Kidney (tissue), 14 donors: Measurements from ENCODE around the gene POT1. TPM values are rescaled to one million over a fixed set of nuclear protein-coding genes. Genes with fewer than 3 reads are reported as not detected.

Experiments
- DNase-seq, 5 donors: peaks; one replicate each; pipeline ENCODE4 v3.0.0-alpha.2; 2013 to 2020
- FAIRE-seq: peaks from 2 replicates; lab custom pipeline; 2012; peaks lifted over from hg19 to GRCh38; lab: Jason Lieb, UNC
- H3K27ac ChIP-seq, 2 donors: one replicate each; pipeline ENCODE4 v1.7.0; 2013; ENCODE audit warnings: low read depth in 2 of 2, low read length in 2 of 2, inconsistent platforms in 1 of 2
- H3K27me3 ChIP-seq: one replicate; pipeline ENCODE4 v1.7.1; 2013; ENCODE audit warnings: low read length, inconsistent platforms; ENCODE audit not compliant: control insufficient read depth, insufficient read depth
- H3K36me3 ChIP-seq, 3 donors: one replicate each; pipeline versions ENCODE4 v1.7.0 to v1.7.1; 2013; ENCODE audit warnings: low read length in 3 of 3, control low read depth in 1 of 3, inconsistent platforms in 1 of 3; ENCODE audit not compliant: insufficient read depth in 3 of 3, control insufficient read depth in 2 of 3
- H3K4me1 ChIP-seq, 3 donors: one replicate each; pipeline versions ENCODE4 v1.7.0 to v1.7.1; 2013; ENCODE audit warnings: low read length in 3 of 3, inconsistent platforms in 1 of 3, low read depth in 1 of 3; ENCODE audit not compliant: control insufficient read depth in 2 of 3, insufficient read depth in 2 of 3
- H3K4me3 ChIP-seq, 3 donors: one replicate each; pipeline versions ENCODE4 v1.7.0 to v1.8.1; 2013; ENCODE audit warnings: low read length in 3 of 3, control low read depth in 1 of 3, inconsistent platforms in 1 of 3
- H3K9ac ChIP-seq, 3 donors: one replicate each; pipeline versions ENCODE4 v1.7.0 to v1.7.1; 2013; ENCODE audit warnings: low read length in 3 of 3, control low read depth in 1 of 3, inconsistent platforms in 1 of 3
- H3K9me3 ChIP-seq, 3 donors: one replicate each; pipeline versions ENCODE4 v1.7.0 to v1.7.1; 2013; ENCODE audit warnings: low read length in 3 of 3, control low read depth in 1 of 3, inconsistent platforms in 1 of 3; ENCODE audit not compliant: control insufficient read depth in 2 of 3, insufficient read depth in 1 of 3
- CTCF ChIP-seq: IDR thresholded peaks from 3 replicates; pipeline ENCODE4 v1.5.1; 2012; ENCODE audit warnings: mild to moderate bottlenecking, moderate library complexity, borderline replicate concordance; ENCODE audit not compliant: insufficient read depth; ENCODE audit errors: extremely low read depth
- intact Hi-C: fragments of 100-400 bp; cut with DNase I; formaldehyde crosslinking; loops from one replicate; pipeline ENCODE4 v1.11.1; 2022
- polyA plus RNA-seq: library from polyadenylated mRNA; stranded (reverse); fragments of 350-450 nt; fragmentation: Illumina TruSeq; extraction: RNeasy Lipid Tissue Mini Kit (QIAGEN cat#74804); gene quantifications from one replicate; pipeline ENCODE4 v1.2.3, GENCODE V29; 2014; ENCODE audit warnings: low read depth, low replicate concordance; ENCODE audit not compliant: insufficient read depth
- total RNA-seq: library from RNA; stranded (reverse); fragmentation: NEBNext Ultra II Directional; extraction: Animal tissue kit (Norgen Biotek cat#: 25700); gene quantifications from one replicate; pipeline ENCODE4 v1.2.1, GENCODE V29; 2021
- donor health status: control.
- donor health status: control.
- donor health status: control.
- donor health status: control.
- donor health status: control.
- donor health status: DM: yes; HTN: yes; CAD: no.
- donor health status: Normal renal cell carcinoma (clear cell type).

The POT1 gene
- total and polyA plus RNA-seq, 2 donors from 2014 or later = 16.5 to 23.2 TPM

- H3K27ac ChIP-seq = no peak overlapping the region
- H3K27me3 ChIP-seq = no peaks in the 10 kb centered on the region
- TF ChIP-seq CTCF = no peak
- no peaks in the 10 kb centered on the region for H3K36me3 ChIP-seq
- H3K9ac ChIP-seq = no peak overlapping the region
- DNase-seq = no peak
- H3K4me3 ChIP-seq = no peak overlapping the region
- no peak for FAIRE-seq
- no peaks in the 10 kb centered on the region for H3K4me1 ChIP-seq
- H3K9me3 ChIP-seq = no peaks in the 10 kb centered on the region
- intact Hi-C loops = no loop called here
Observed at GRCh38 chr7:124779194-124779593, 150.4 kb downstream of the POT1 start.

- no peak overlapping the region for H3K9ac ChIP-seq
- no peak for TF ChIP-seq CTCF
- FAIRE-seq (no peak), DNase-seq (no peak)
- H3K4me3 ChIP-seq = no peak overlapping the region
- H3K36me3 ChIP-seq = no peaks in the 10 kb centered on the region
- no peaks in the 10 kb centered on the region for H3K27me3 ChIP-seq
- no peaks in the 10 kb centered on the region for H3K9me3 ChIP-seq
- no peaks in the 10 kb centered on the region for H3K4me1 ChIP-seq
- intact Hi-C loops = no loop called here
- no peak overlapping the region for H3K27ac ChIP-seq
Observed at GRCh38 chr7:124777268-124777667, 152.4 kb downstream of the POT1 start.

GRCh38 chr7:124776153-124776552, 153.5 kb downstream of the POT1 start:
- FAIRE-seq = no peak
- H3K36me3 ChIP-seq = no peaks in the 10 kb centered on the region
- intact Hi-C loops = no loop called here

More at GRCh38 chr7:124776153-124776552, 153.5 kb downstream of the POT1 start:
- Histone ChIP-seq H3K4me1 (no peaks in the 10 kb centered on the region), H3K9me3 (no peaks in the 10 kb centered on the region), H3K27ac (no peak overlapping the region), H3K27me3 (no peaks in the 10 kb centered on the region), H3K9ac (no peak overlapping the region), H3K4me3 (no peak overlapping the region)
- no peak for TF ChIP-seq CTCF
- DNase-seq = no peak
